ENCODE measurements around the gene SLC23A3. TPM values are rescaled to one million over a fixed set of nuclear protein-coding genes. Genes with fewer than 3 reads are reported as not detected.
A peak's percentile ranks its signal among the peaks of the same experiment; 100 is the strongest.

The SLC23A3 gene
- total RNA-seq, 2 experiments from 2014 or later = 2.3 TPM

DNA sequence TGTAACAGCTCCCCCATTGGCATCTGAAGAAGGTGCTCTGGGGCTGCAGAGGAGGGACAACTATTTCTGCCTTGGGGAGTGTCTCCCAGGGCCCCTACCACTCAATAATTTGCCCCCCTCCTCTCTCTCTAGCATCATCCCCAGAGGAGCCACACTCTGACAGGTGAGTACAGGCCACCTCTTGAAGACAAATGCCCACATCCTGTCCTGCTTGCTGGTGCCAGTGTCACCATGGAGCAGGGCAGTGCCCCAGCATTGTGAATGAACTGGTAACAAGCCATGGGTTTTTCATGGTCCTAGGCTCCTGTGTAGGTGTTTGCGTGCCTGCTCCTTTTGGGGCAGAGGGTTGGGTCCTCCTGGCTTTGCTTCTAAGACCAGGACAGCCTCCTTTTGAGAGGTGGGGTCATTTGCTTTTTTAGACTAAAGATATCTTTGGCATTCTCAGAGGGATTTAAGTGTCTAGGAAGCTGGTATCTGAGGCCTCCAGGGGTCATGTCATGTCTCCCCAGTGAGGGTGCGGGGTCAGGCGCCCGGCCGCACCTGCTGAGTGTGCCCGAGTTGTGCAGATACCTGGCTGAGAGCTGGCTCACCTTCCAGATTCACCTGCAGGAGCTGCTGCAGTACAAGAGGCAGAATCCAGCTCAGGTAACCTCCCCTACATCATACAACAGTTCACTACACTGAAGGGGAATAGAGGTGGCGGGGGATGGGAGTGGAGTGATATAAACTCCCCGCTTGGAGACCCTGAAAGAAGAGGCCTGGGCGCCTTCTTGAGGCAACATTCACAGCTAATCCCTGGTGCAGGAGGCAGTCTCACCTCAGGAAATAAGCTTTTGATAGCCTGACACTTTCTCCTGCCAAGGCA, 10.0 kb upstream of the SLC23A3 start:
- Mint-ChIP-seq H3K27ac (peak overlapping the region; percentile 81), H3K4me1 (peaks cover 70% of the 10 kb centered on the region), H3K27me3 (no peaks in the 10 kb centered on the region), H3K36me3 (ENCODE audit: low read depth) (peaks cover 61% of the 10 kb centered on the region), H3K9me3 (no peaks in the 10 kb centered on the region), H3K4me3 (peak overlapping the region; percentile 85)
- ChIA-PET CTCF (interaction anchor here (0.8 to 2.8 kb wide), 7 partner anchors 9 to 115 kb away, joined by 3 to 16 read pairs (median 4); partner anchors contain the start of genes DNAJB2 and ZFAND2B), POLR2A (interaction anchor here (0.6 to 12.0 kb wide), 11 partner anchors 12 to 150 kb away, joined by 3 to 160 read pairs (median 4); partner anchors contain the start of genes ANKZF1, ATG9A, GLB1L and STK16)
- no peak for DNase-seq

DNA sequence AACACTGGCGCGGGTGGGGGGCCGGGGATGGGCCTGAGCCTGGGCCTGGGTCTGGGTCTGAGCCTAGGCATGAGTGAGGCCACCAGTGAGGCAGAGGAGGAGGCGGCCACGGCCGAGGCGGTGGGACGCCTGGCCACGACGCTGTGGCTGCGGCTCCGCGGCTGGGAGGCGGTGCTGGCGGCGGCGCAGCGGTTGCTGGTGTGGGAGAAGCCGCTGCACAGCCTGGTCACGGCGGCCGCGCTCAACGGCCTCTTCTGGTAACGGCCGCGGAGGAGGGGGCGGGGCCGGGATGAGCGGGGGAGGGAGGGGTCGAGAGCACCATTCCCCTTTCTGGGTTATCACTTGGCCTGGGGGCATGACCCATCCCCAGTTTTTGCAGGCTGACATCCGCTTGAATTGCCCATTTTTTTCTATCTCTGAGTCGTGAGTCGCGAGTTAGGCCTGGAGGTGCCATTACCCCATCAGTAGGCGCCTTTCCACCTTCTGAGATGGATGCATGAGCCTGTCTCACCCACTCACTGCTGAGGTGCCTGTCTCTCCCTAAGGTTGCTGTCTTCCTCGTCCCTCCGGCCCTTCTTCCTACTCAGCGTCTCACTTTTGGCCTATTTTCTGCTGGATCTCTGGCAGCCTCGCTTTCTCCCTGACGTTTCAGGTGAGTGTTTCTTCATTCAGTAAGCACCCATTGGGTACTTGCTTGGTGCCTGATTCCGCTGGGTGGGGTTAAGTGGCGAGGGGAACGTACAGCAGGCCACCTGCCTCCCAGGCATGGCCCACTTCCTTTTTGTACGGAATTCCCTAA, 8.7 kb upstream of the SLC23A3 start:
- no peaks in the 10 kb centered on the region for H3K9me3 Mint-ChIP-seq
- DNase-seq = peak; percentile 57
- peak overlapping the region; percentile 85 for H3K4me3 Mint-ChIP-seq
- peaks cover 66% of the 10 kb centered on the region for H3K36me3 Mint-ChIP-seq (ENCODE audit: low read depth)
- no peaks in the 10 kb centered on the region for H3K27me3 Mint-ChIP-seq
- ChIA-PET CTCF (interaction anchor here (2.2 kb wide), 1 partner anchor 28 kb away, joined by 7 read pairs; the partner anchor contains the start of gene ZFAND2B), POLR2A (interaction anchor here (1.2 to 12.0 kb wide), 4 partner anchors 13 to 51 kb away, joined by 4 to 160 read pairs (median 27); partner anchors contain the start of genes ANKZF1, ATG9A and ZFAND2B)
- peaks cover 77% of the 10 kb centered on the region for H3K4me1 Mint-ChIP-seq
- H3K27ac Mint-ChIP-seq = peak overlapping the region; percentile 81

DNA sequence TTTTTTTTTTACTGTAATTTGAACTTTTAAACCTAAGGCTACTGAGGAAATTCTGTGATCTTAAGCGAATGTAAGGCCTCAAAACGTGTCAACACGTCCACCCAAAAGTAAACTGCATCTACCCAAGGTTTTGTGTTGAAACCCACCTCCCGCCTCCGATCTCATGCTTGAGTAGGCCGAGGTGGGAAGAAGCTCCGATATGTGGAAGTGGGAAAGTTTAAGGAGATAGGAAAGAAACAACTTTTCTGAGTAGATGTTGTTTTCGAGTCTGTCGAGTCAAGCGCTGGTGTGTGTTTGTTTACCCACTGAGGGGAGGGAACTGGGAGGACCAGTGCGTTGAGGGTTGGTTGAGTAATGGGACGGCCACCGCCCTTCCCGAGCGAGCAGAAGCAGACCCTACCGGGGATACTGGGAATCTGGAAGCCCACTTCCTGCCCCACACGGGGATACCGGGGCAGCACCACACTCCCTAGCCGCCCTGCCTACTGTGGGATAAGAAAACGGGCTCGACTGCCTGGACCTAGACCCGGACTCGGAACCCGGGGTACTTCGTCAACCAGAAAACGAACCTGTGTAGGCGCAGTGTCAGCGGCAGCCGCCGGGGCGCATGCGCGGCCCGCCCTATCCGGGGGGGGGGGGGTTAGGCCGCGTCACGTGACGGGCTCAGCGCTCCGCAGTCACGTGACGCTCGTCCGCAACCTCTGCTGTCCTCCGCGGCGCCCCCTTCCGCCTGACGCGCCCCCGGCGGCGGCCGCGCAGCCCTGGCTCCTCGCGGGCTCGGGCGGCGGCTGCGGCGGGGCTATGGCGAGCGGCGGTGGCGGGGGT, 7.9 kb upstream of the SLC23A3 start, which contains the start of gene RETREG2:
TSS of gene RETREG2 (plus strand) at position 724 of the 825 bp plus-strand sequence. CDS start at position 802, 78 bp downstream.
- Mint-ChIP-seq H3K4me3 (peak within 1 kb of the TSS; percentile 85), H3K4me1 (peaks cover 72% of the 10 kb centered on the region), H3K36me3 (ENCODE audit: low read depth) (peaks cover 64% of the 10 kb centered on the region), H3K27me3 (no peaks in the 10 kb centered on the region), H3K9me3 (no peaks in the 10 kb centered on the region), H3K27ac (peak within 1 kb of the TSS; percentile 99)
- peak; percentile 84 for DNase-seq
- ChIA-PET CTCF (interaction anchor here (1.0 kb wide), 1 partner anchor 68 kb away, joined by 3 read pairs; no protein-coding TSS in a partner anchor), POLR2A (interaction anchor here (1.0 to 12.0 kb wide), 17 partner anchors 12 to 209 kb away, joined by 3 to 160 read pairs (median 21); partner anchors contain the start of genes ABCB6, ANKZF1, ATG9A and DNAJB2)

DNA sequence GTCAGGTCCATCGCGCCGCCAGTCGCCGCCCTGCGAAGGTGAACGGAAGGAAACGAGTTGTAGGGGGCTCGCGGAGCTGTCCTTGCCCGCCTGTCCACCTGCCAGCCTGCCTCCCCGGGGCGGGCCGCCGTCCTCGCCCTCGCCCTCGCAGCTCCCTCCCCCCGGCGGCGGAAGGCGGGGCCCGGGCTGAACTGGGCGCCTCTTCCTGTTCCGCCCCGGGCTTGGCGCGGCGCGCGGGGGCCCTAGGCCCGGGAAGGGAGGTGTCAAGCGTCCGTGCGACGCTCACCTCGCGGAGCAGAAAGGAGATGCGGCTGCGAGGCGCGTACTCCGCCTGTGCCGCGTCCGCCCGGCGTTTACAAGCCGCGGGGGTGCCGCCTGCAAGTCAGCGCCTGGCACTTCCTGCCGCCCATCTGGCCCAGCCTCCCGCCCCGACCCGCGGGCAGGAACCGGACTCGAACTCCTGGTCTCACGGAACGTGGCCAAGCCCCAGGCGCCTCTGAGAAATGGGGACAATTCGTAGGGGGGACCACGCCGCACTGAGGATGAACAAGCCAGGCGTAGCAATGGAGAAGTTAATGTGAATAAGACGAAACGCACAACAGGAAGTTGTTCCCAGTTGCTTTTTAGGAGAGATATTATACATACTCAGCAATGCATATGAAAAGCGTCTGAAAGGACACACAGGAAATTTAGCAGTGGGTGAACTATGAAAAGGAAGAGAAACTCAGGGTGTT, 7.2 kb upstream of the SLC23A3 start, which contains the start of gene CNPPD1:
TSS of gene CNPPD1 (minus strand) at position 108 of the 734 bp plus-strand sequence. CDS start at position 11, 97 bp downstream.
- Mint-ChIP-seq H3K4me1 (peaks cover 66% of the 10 kb centered on the region), H3K36me3 (ENCODE audit: low read depth) (peaks cover 64% of the 10 kb centered on the region), H3K27me3 (no peaks in the 10 kb centered on the region), H3K9me3 (no peaks in the 10 kb centered on the region), H3K27ac (peak within 1 kb of the TSS; percentile 99), H3K4me3 (peak within 1 kb of the TSS; percentile 81)
- ChIA-PET POLR2A (interaction anchor here (0.6 to 12.0 kb wide), 30 partner anchors 8 to 958 kb away, joined by 3 to 160 read pairs (median 6); partner anchors contain the start of genes ABCB6, ANKZF1, ATG9A and DNAJB2), CTCF (interaction anchor here (0.7 to 3.9 kb wide), 11 partner anchors 17 to 119 kb away, joined by 3 to 26 read pairs (median 6); partner anchors contain the start of genes GLB1L, NHEJ1, STK16 and ZFAND2B)
- DNase-seq = peak; percentile 92

DNA sequence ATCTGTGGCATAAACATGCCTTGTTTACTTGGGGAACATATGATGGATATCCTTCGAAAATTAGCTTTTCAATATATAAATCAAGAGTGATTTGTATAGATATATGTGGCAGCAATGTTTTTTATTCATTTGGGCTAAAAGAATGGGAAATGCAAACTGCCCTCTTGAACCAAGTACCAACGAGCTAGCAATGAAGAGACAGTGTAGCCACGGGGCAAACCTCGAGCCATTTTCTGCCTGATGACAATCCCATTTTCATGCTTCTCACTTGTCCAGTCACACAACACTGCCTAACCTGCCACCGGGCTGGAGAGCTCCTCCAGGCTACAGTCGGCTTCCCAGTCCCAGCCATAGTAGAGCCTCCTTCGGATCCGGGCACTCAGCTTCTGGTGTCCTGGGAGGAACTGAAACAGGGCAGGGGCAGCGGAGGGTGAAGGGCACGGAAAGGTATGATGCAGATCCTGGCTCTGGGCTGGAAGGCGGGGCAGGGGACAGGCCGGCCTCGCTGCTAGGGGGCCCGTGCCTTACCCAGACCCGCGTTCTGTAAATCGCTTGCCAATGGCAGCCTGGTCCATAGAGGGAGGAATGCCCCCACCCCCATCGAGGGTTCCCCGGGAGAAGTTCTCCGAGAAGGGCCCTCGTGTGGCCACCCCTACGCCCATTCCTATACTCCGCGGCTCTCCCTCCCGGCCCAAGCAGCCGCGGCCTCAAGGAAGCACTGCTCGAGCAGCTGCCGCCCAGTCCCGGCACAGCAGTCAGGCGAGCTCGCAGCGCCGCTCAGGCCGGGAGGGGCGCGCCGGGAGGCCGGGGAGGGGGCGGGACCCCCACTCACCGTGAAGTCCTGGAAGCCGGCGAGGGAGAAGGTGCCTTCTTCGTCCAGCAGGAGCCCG, 6.3 kb upstream of the SLC23A3 start:
- peaks cover 64% of the 10 kb centered on the region for H3K36me3 Mint-ChIP-seq (ENCODE audit: low read depth)
- POLR2A ChIA-PET = interaction anchor here (0.6 to 12.0 kb wide), 30 partner anchors 9 to 957 kb away, joined by 3 to 160 read pairs (median 6); partner anchors contain the start of genes ABCB6, ANKZF1, ATG9A and DNAJB2
- no peaks in the 10 kb centered on the region for H3K27me3 Mint-ChIP-seq
- peak overlapping the region; percentile 81 for H3K4me3 Mint-ChIP-seq
- peak overlapping the region; percentile 99 for H3K27ac Mint-ChIP-seq
- CTCF ChIA-PET = interaction anchor here (0.7 to 3.9 kb wide), 17 partner anchors 13 to 196 kb away, joined by 3 to 26 read pairs (median 5); partner anchors contain the start of genes DNAJB2, GLB1L, NHEJ1 and STK16
- H3K9me3 Mint-ChIP-seq = no peaks in the 10 kb centered on the region
- peak; percentile 43 for DNase-seq
- H3K4me1 Mint-ChIP-seq = peaks cover 63% of the 10 kb centered on the region

DNA sequence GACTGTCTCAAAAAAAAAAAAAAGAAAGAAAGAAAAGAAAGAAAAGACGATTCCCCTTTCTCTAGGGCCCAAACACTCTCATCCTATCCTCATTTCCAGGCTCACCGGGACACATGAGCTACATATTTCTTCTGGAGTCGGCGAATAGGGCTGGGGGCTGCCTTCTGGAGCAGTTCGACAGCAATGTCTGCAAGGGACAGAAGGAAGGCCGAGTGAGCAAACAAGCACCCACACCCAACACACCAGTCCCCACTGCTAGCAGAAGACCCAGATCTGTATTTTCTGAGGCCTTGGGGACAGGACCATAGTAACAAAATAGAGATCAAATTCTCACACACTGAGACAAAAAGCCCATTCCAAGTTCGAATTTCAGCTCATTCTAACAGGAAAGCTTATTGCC, 5.7 kb upstream of the SLC23A3 start:
- Mint-ChIP-seq H3K27me3 (no peaks in the 10 kb centered on the region), H3K36me3 (ENCODE audit: low read depth) (peaks cover 57% of the 10 kb centered on the region), H3K9me3 (no peaks in the 10 kb centered on the region), H3K4me3 (peak overlapping the region; percentile 81), H3K4me1 (peaks cover 61% of the 10 kb centered on the region), H3K27ac (peak overlapping the region; percentile 99)
- ChIA-PET POLR2A (interaction anchor here (1.7 to 12.0 kb wide), 12 partner anchors 10 to 120 kb away, joined by 4 to 160 read pairs (median 26); partner anchors contain the start of genes ABCB6, ANKZF1, ATG9A and DNAJB2), CTCF (interaction anchor here (0.8 to 3.9 kb wide), 13 partner anchors 12 to 195 kb away, joined by 3 to 26 read pairs (median 5); partner anchors contain the start of genes DNAJB2, GLB1L, NHEJ1 and STK16)
- no peak for DNase-seq

DNA sequence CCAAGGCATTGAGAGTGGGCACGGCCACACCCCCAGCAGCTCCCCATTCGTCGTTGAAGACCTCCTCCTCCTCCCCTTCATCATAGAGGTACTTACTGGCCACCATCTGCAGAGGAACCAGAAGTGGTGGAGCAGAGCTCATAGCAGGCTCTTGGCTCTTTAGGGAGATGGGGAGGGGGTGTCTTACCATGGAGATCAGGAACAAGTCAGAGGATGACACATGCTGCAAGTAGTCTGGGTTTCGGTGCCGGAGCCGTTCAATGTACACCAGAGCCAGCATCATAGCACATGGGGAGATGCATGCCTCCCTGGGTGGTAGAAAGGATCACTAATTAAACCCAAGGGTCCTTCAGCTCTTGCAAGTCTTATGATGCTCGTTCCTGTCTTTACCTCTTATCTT, 5.0 kb upstream of the SLC23A3 start:
- ChIA-PET POLR2A (interaction anchor here (1.3 to 12.0 kb wide), 9 partner anchors 8 to 120 kb away, joined by 3 to 160 read pairs (median 17); partner anchors contain the start of genes DNAJB2, GLB1L, STK16 and TUBA4A), CTCF (interaction anchor here (1.2 to 3.9 kb wide), 6 partner anchors 15 to 195 kb away, joined by 3 to 26 read pairs (median 8); partner anchors contain the start of genes NHEJ1 and TUBA4A)
- H3K9me3 Mint-ChIP-seq = no peaks in the 10 kb centered on the region
- H3K4me3 Mint-ChIP-seq = peak overlapping the region; percentile 81
- no peak for DNase-seq
- H3K27me3 Mint-ChIP-seq = no peaks in the 10 kb centered on the region
- H3K36me3 Mint-ChIP-seq (ENCODE audit: low read depth) = peaks cover 51% of the 10 kb centered on the region
- peak overlapping the region; percentile 12 for H3K27ac Mint-ChIP-seq
- peaks cover 57% of the 10 kb centered on the region for H3K4me1 Mint-ChIP-seq

DNA sequence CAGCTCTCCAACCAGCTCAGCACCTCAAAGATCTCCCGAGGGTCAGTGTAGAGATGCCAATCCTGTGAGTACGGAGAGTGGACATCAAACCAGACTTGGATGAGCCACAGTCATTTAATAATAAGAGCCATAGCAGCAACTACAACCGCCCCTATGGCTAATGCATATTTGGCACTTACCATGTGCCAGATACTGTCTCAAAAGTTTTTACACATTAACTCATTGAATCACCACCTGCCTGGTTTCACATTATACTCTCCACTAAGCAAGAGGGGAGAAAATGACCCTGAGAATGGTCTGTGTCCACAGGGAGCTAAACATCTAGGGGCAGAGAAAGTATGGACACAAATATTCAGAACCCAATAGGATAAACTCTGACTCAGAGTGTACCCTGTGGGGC, 4.3 kb upstream of the SLC23A3 start:
- Mint-ChIP-seq H3K9me3 (no peaks in the 10 kb centered on the region), H3K27ac (peak overlapping the region; percentile 12), H3K4me3 (peak overlapping the region; percentile 16), H3K36me3 (ENCODE audit: low read depth) (peaks cover 47% of the 10 kb centered on the region), H3K4me1 (peaks cover 51% of the 10 kb centered on the region), H3K27me3 (no peaks in the 10 kb centered on the region)
- ChIA-PET POLR2A (interaction anchor here (1.3 to 12.0 kb wide), 5 partner anchors 9 to 79 kb away, joined by 3 to 160 read pairs (median 4); partner anchors contain the start of genes GLB1L, STK16, TUBA4A and TUBA4B), CTCF (interaction anchor here (0.7 to 3.9 kb wide), 4 partner anchors 14 to 105 kb away, joined by 3 to 25 read pairs (median 4); partner anchors contain the start of genes DNAJB2 and NHEJ1)
- DNase-seq = no peak

DNA sequence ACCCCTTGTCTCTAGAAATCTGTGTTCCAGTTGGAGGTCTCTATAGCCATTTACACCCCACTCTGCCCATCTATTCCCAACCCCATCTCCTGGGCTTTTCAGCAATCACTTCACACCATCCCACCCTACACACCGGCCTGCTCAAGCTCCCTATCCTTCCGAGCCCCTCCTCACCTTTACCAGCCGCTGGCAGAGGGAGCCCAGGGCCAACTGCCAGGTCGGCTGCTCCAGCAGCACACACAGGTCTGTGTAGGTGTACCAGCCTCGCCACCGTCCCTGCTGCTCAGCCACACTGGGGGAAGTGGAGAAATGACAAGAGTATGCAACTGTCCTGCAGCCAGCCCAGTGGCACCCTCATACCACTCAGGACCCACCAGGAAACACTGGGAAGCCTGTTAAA, 3.3 kb upstream of the SLC23A3 start:
- H3K4me1 Mint-ChIP-seq = peaks cover 46% of the 10 kb centered on the region
- no peaks in the 10 kb centered on the region for H3K9me3 Mint-ChIP-seq
- no peak for DNase-seq
- no peaks in the 10 kb centered on the region for H3K27me3 Mint-ChIP-seq
- peaks cover 40% of the 10 kb centered on the region for H3K36me3 Mint-ChIP-seq (ENCODE audit: low read depth)
- peak overlapping the region; percentile 31 for H3K27ac Mint-ChIP-seq
- no peak overlapping the region for H3K4me3 Mint-ChIP-seq
- ChIA-PET POLR2A (interaction anchor here (1.2 to 12.0 kb wide), 4 partner anchors 35 to 106 kb away, joined by 3 to 160 read pairs (median 35); partner anchors contain the start of genes DNAJB2, GLB1L, STK16 and TUBA4A), CTCF (interaction anchor here (1.1 to 1.5 kb wide), 4 partner anchors 12 to 106 kb away, joined by 3 to 6 read pairs (median 4); partner anchors contain the start of gene DNAJB2)
